ENCODE data around the gene HTD2.

DNA sequence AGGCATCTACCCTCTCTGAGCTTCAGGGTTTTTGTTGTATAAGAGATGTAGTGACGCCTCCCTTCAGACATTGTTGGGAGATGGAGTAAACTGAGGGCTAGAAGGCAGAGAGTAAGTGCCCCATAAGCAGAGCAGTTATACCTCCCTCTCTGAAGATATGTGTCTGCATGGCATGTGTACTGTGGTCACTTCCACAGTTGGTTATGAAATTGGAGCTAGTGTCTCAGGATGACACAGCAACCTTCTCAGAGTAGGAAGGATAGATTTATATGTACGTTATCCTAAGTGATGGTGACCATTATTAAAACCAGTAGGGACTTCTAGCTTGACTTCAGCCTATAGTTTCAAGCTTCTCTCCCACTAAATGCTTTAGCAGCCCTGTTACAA, 44.3 kb downstream of the HTD2 start:
- TF ChIP-seq POLR2A (IDR thresholded peaks at IDR 0.05) (no peak), CTCF (IDR thresholded peaks at IDR 0.05 in 8 of 11, conservative IDR thresholded peaks at IDR 0.05 in 3 of 11) (no peak)

Data from spleen (tissue), 7 donors.